Measurements from ENCODE around the gene HMGCLL1. TPM values are rescaled to one million over a fixed set of nuclear protein-coding genes. Genes with fewer than 3 reads are reported as not detected.

The HMGCLL1 gene
- total and polyA plus RNA-seq, 9 donors = 0.12 to 3.1 (median 0.67) TPM; not detected in 2

GRCh38 chr6:55399351-55399750, 179.6 kb downstream of the HMGCLL1 start:
- Histone ChIP-seq H3K27me3 (no peaks in the 10 kb centered on the region), H3K9me3 (no peaks in the 10 kb centered on the region), H3K27ac (no peak overlapping the region), H3K4me1 (ENCODE audit: insufficient read depth) (no peaks in the 10 kb centered on the region), H3K36me3 (no peaks in the 10 kb centered on the region), H3K4me3 (no peak overlapping the region)
- DNase-seq = no peak
- TF ChIP-seq EP300 (IDR thresholded peaks at IDR 0.05) (no peak), CTCF (IDR thresholded peaks at IDR 0.05) (no peak), POLR2A (IDR thresholded peaks at IDR 0.05) (no peak)
- intact Hi-C loops (cut with DNase I) = no loop called here
- WGBS, 3 donors = 29 to 33% (median 31%) methylated on average over 1 of the region's 1 CpG

GRCh38 chr6:55397986-55398385, 181.0 kb downstream of the HMGCLL1 start:
- no peaks in the 10 kb centered on the region for H3K4me1 ChIP-seq (ENCODE audit: insufficient read depth)
- H3K36me3 ChIP-seq = no peaks in the 10 kb centered on the region
- H3K27me3 ChIP-seq = no peaks in the 10 kb centered on the region
- no peak for TF ChIP-seq POLR2A (IDR thresholded peaks at IDR 0.05)
- no peak for TF ChIP-seq CTCF (IDR thresholded peaks at IDR 0.05)
- TF ChIP-seq EP300 (IDR thresholded peaks at IDR 0.05) = no peak
- H3K9me3 ChIP-seq = no peaks in the 10 kb centered on the region
- intact Hi-C loops (cut with DNase I) = no loop called here
- H3K4me3 ChIP-seq = no peak overlapping the region
- DNase-seq = no peak
- WGBS, 3 donors = 74 to 89% (median 82%) methylated on average over 3 of the region's 3 CpGs
- H3K27ac ChIP-seq = no peak overlapping the region

GRCh38 chr6:55395871-55396270, 183.1 kb downstream of the HMGCLL1 start:
- intact Hi-C loops (cut with DNase I) = no loop called here
- Histone ChIP-seq H3K4me3 (no peak overlapping the region), H3K4me1 (ENCODE audit: insufficient read depth) (no peaks in the 10 kb centered on the region), H3K27me3 (no peaks in the 10 kb centered on the region), H3K9me3 (no peaks in the 10 kb centered on the region), H3K27ac (no peak overlapping the region), H3K36me3 (no peaks in the 10 kb centered on the region)
- WGBS, 3 donors = 10 to 11% (median 11%) methylated on average over 3 of the region's 3 CpGs
- TF ChIP-seq EP300 (IDR thresholded peaks at IDR 0.05) = no peak
- TF ChIP-seq POLR2A (IDR thresholded peaks at IDR 0.05) = no peak
- TF ChIP-seq CTCF (IDR thresholded peaks at IDR 0.05) = no peak
- no peak for DNase-seq

- H3K4me3 ChIP-seq = no peak overlapping the region
- no peaks in the 10 kb centered on the region for H3K4me1 ChIP-seq (ENCODE audit: insufficient read depth)
- DNase-seq = no peak
- H3K27me3 ChIP-seq = no peaks in the 10 kb centered on the region
- H3K9me3 ChIP-seq = no peaks in the 10 kb centered on the region
- no peak overlapping the region for H3K27ac ChIP-seq
- no peaks in the 10 kb centered on the region for H3K36me3 ChIP-seq
- intact Hi-C loops (cut with DNase I) = no loop called here
- 88 to 89% (median 88%) methylated on average over 3 of the region's 3 CpGs for WGBS, 3 donors
- TF ChIP-seq POLR2A (IDR thresholded peaks at IDR 0.05) (no peak), CTCF (IDR thresholded peaks at IDR 0.05) (no peak), EP300 (IDR thresholded peaks at IDR 0.05) (no peak)
Observed at GRCh38 chr6:55388211-55388610, 190.8 kb downstream of the HMGCLL1 start.
